Activated T-helper 9 cell treated with anti-CD3 and anti-CD28 coated beads, Interleukin-2, amount 50 U/mL, for 16 hours (primary cell): ENCODE measurements around the gene FES.
"Not testable (repeated sequence)": the region's sequence is repeated elsewhere in the genome, so short reads cannot be mapped to it uniquely, and the experiment has no call there.

ENCODE experiments used
- DNase-seq: peaks from one replicate; pipeline ENCODE4 v3.0.0-alpha.2; 2020; ENCODE audit warnings: low read depth

FES gene

GRCh38 chr15:90862487-90862886 lies 21.8 kb upstream of the FES start:
- no peak for DNase-seq

GRCh38 chr15:90862964-90863778 lies 21.1 kb upstream of the FES start:
- no peak for DNase-seq

- DNase-seq = no peak
Measured at GRCh38 chr15:90863987-90864386, 20.3 kb upstream of the FES start.

GRCh38 chr15:90864507-90864906 lies 19.8 kb upstream of the FES start:
- no peak for DNase-seq

GRCh38 chr15:90865702-90866101 lies 18.6 kb upstream of the FES start:
- DNase-seq = no peak

- DNase-seq = no peak
Measured at GRCh38 chr15:90866161-90866715, 18.1 kb upstream of the FES start.

GRCh38 chr15:90866800-90867199 lies 17.5 kb upstream of the FES start:
- no peak for DNase-seq

DNA sequence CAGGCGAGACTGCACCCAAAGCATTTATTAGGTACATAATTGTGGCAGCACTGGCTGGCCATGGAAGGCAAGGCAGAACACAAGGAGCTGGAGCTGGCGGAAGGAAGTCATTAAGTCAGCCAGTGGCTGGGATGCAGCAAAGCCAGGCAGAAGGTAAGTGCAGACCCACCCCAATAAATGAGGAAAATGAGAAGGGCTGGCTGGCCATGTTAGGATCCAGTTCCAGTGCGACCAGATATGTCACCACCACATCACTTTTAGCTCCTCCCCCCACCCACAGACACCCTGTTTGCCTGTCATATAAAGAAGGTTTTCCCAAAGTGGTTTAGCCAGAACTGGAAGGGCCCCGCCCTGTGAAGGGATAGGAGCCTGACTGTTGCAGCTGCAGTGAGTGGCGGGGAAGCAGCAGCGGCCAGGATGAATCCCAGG lies 16.0 kb upstream of the FES start, which contains the start of gene FURIN:
Gene FURIN (plus strand): TSS at position 328 of the 429 bp plus-strand sequence. CDS start 7,153 bp downstream, outside the sequence.
- DNase-seq = no peak

DNA sequence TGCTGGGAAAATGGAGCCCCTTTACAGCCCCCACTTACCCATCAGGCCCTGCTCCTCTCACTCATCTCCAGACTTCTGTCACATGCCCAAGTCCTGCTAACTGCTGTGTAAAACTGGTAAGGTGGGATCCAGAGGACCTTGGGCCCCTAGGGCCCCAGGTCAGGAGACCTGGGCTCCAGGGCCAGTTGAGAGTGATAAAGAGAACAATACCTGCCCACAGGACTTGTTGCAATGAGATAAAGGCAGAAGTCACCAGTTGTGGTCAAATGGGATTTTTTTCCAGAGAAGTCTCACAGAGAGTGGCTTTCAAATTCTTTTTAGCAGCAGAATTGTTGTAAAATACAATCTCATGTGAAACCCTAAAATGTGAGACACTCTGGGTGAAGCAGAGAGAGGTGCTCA lies 15.2 kb upstream of the FES start:
- DNase-seq = no peak

DNA sequence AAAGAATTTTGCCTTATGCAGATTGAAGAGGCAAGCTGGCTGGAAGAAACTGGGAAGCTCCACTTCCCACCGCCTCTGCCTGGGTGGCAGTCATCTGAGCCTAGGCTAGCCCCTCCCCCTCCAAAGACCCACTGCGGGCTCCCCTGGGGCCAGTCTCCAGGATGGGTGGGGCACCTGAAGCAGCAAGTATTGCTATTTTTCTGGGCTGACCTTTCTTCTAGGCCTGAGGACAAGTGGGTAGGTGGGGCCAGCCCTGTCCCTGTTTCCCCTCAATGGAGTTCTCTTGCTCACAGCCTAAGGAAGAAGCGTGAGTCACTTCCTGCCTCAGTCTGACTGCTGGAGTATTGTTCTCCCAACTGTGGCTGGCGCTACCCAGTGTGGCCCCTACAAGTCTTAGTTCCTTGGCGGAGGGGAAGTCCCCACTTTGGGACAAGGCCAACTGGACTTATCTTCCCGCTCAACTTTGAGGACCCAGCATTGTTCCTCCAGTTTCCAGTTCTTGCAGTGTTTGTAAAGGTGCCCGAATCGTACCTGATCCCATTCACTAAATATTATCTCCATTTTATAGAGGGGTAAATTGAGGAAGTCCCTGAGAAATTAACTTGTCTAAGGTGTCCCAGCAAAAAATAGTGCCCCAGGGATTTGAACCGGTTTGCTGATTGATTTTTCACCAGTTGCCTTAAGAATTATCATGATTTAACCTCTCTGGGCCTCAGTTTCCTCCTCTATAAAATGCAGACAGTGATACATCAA lies 14.5 kb upstream of the FES start:
- DNase-seq = no peak

DNA sequence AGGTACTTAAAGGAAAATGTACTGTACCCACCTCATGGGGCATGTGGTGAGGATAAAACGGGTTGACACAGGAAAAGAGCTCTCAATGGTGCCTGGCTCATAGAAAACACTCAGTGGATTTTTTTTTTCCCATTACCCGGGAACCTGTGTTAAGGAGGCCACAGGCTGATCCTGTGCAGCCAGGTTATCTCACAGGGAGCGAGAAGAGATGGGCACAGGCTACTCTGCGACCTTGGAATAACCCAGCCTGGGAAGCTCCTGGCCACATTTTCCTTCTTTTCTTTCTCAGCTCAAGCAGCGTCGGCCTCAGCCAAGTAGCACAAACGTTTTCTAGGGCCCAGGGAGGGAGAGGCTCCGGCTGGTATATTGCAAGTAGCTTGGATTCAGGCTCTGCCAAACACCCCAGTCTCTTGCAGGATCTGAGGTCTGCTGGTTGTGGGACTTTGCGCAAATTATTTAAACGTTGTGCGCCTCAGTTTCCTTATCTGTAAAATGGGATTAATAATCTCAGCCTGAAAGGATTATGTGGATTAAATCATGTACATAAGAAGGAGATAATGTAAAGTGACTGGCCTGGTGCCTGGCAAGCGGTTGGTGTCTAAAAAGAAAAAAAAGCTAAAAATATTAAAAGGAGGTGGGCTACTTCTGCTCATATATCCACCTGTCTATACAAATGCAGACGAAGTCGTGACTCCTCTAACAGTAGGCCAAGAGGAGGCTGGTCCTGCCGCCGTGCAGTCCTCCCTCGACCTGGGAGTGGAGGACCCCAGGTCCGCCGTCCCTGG lies 13.8 kb upstream of the FES start:
- DNase-seq = no peak

GRCh38 chr15:90871139-90871715 lies 13.1 kb upstream of the FES start:
- no peak for DNase-seq

GRCh38 chr15:90871716-90872485 lies 12.4 kb upstream of the FES start:
- no peak for DNase-seq

DNA sequence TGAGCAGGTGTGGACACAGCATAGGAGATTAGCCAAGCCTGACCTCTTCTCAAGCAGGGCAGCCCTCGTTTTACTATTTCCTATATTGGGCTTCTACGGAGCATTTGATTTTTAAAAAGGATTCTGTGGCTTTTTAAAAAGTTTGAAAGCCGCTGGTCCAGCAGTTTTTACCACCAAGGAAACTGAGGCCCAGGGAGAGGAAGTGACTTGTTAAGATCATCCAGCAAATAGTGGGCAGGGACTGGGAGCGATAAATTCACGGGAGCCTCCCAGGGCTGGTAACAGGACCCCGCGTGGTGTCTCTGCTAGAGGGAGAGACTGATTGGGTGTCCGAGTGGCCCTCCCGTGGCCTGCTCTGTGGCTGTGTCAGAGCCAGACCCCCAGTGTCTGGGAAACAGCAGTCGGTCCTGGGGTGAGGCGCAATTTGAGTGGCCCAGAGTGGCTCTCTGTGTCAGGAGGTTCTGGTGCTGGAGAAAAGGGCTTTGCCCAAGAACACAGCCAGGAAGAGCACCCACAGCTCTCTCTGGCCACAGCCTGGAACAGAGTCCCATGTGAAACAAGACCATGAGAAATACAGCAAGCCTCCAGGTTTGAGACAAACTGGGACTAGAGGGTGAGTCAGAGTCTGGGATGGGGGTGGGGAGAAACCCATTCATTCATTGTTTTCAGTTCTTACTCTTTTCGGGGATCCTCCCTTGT lies 11.7 kb upstream of the FES start:
- peak; percentile 51 for DNase-seq

DNA sequence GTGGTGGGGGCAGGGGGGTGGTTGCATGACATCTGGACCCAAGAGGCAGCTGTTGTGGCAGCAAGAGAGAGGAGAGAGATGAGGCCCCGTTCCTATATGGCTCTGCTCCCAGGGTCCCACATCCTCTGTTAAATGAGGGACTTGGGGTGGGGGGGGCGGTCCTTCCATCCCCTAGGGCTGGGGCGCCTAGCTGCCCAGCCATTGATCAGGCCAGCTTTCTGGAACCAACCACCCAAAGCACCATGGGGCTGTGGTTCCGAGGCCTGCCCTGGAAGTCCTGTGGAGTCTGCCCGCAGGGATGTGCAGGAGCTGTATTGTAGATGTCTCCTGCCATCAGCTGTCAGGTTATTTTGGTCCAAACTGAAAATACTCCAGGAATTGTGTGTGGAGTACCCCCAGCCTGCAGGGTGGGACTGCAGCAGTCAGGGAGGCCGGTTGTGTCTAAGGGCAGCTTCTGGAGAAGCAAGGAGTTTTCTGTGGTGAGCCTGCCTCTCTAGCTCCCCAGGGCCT lies 10.8 kb upstream of the FES start:
- DNase-seq = no peak

- no peak for DNase-seq
Measured at GRCh38 chr15:90873998-90874605, 10.2 kb upstream of the FES start.

DNA sequence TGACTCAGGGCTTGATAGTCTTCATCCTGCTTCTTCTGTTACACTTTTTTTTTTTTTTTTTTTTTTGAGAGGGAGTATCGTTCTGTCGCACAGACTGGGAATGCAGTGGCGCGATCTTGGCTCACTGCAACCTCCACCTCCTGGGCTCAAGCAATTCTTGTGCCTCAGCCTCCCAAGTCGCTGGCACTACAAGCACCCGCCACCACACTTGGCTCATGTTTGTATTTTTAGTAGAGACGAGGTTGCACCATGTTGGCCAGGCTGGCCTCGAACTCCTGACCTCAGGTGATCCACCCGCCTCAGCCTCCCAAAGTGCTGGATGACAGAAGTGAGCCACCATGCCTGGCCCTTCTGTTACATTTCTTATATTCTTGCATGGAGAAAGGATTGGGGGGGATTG lies 9.3 kb upstream of the FES start:
- DNase-seq = not testable (repeated sequence)

DNA sequence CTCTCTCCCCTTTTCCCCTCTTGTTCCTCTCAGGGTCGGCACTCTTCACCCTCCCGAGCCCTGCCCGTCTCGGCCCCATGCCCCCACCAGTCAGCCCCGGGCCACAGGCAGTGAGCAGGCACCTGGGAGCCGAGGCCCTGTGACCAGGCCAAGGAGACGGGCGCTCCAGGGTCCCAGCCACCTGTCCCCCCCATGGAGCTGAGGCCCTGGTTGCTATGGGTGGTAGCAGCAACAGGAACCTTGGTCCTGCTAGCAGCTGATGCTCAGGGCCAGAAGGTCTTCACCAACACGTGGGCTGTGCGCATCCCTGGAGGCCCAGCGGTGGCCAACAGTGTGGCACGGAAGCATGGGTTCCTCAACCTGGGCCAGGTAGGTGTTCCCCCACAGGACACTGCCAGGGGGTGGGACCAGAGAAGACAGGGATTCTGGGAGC lies 8.7 kb upstream of the FES start:
- no peak for DNase-seq

- no peak for DNase-seq
Measured at GRCh38 chr15:90876046-90876445, 8.3 kb upstream of the FES start.
